Stimulated activated naive B cell treated with anti-CD40 and anti-IgM and Interleukin-4, amounts not matched to agents 10 μg/mL and 1 μg/mL and 100 μg/mL, for 72 hours (primary cell): ENCODE measurements around the gene DLG5.
A peak's percentile ranks its signal among the peaks of the same experiment; 100 is the strongest.
"Not testable (repeated sequence)": the region's sequence is repeated elsewhere in the genome, so short reads cannot be mapped to it uniquely, and the experiment has no call there.

Experiments
- ATAC-seq, 2 donors: fragments of 150-1000 bp; cut with Tn5 transposase; replicated peaks; 2 replicates each; pipeline ENCODE4 v1.10.0; 2021; ENCODE audit warnings: moderate library complexity in 1 of 2
- DNase-seq: peaks from one replicate; pipeline ENCODE4 v3.0.0; 2021
- H3K27ac Mint-ChIP-seq: one replicate; pipeline ENCODE4 v1.8.0; 2022; ENCODE audit warnings: mild to moderate bottlenecking, mixed read lengths
- H3K27me3 Mint-ChIP-seq, 2 donors: one replicate each; pipeline ENCODE4 v1.8.0; 2022; ENCODE audit warnings: mixed read lengths in 2 of 2
- H3K36me3 Mint-ChIP-seq, 2 donors: one replicate each; pipeline ENCODE4 v1.8.0; 2022; ENCODE audit warnings: mixed read lengths in 2 of 2, mild to moderate bottlenecking in 1 of 2
- H3K4me1 Mint-ChIP-seq, 2 donors: one replicate each; pipeline ENCODE4 v1.8.0; 2022; ENCODE audit warnings: mixed read lengths in 2 of 2, mild to moderate bottlenecking in 1 of 2
- H3K4me3 Mint-ChIP-seq, 2 donors: one replicate each; pipeline ENCODE4 v1.8.0; 2022; ENCODE audit warnings: mild to moderate bottlenecking in 2 of 2, mixed read lengths in 2 of 2, moderate library complexity in 1 of 2
- H3K9me3 Mint-ChIP-seq, 2 donors: one replicate each; pipeline ENCODE4 v1.8.0; 2022; ENCODE audit warnings: mixed read lengths in 2 of 2, mild to moderate bottlenecking in 1 of 2

DLG5 gene

DNA sequence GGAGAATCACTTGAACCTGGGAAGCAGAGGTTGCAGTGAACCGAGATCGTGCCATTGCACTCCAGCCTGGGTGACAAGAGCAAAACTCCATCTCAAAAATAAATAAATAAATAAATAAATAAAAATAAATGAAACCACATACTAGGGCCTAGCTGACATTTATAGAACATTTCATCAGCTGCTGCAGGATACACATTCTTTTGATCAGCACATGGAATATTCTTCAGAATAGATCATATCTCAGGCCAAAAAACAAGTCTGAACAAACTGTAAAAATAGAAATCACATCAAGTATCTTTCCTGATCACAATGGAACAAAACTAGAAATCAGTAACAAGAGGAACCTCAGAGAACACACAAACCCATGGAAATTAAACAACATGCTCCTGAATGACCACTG is 168.1 kb downstream of the DLG5 start:
- H3K27ac Mint-ChIP-seq, H3K9me3 Mint-ChIP-seq, H3K4me1 Mint-ChIP-seq, DNase-seq, H3K4me3 Mint-ChIP-seq, ATAC-seq, H3K36me3 Mint-ChIP-seq: not testable (repeated sequence)
- peaks cover 7 to 17% of the 10 kb centered on the region in 2 donors for H3K27me3 Mint-ChIP-seq

DNA sequence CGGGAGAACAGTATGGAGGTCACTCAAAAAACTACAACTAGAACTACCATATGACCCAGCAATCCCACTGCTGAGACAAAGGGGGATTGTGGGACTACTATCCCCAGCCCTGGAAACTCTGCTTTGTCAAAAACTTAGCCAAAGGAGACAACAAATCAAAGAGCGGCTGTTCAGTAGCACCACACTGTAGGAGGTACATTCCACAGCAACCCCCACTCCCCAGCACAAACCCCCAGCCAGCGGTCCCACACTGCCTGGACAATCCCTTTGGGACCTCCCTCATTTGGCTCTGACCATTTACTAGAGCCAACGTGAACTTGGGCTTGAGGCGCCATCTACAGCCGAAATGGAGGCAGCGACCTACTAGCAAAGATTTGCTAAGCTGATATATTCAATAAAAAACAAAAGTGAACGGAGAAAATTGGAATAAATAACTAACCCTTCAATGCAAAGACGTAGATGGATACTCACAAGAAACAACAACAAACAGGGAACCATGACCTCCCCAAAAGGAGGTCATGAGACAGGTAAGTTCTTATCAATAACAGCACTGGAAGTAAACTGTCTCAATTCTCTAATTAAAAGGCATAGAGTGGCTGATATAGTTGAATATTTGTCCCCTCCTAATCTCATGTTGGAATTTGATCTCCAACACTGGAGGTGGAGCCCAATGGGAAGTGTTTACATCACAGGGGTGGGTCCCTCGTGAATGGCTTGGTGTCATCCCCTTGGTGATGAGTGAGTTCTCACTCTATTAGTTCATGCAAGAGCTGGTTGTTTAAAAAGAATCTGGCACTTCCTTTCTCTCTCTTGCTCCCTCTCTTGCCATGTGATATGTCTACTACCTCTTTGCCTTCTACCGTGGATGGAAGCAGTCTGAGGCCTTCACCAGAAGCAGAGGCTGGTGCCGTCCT is 170.0 kb downstream of the DLG5 start:
- Mint-ChIP-seq H3K27me3 (peaks cover 7 to 20% of the 10 kb centered on the region in 2 donors), H3K27ac (no peak overlapping the region), H3K4me3 (no peak overlapping the region), H3K4me1 (no peaks in the 10 kb centered on the region), H3K36me3 (no peaks in the 10 kb centered on the region), H3K9me3 (no peaks in the 10 kb centered on the region)
- ATAC-seq (peak; percentile 31 to 42), DNase-seq (no peak)

DNA sequence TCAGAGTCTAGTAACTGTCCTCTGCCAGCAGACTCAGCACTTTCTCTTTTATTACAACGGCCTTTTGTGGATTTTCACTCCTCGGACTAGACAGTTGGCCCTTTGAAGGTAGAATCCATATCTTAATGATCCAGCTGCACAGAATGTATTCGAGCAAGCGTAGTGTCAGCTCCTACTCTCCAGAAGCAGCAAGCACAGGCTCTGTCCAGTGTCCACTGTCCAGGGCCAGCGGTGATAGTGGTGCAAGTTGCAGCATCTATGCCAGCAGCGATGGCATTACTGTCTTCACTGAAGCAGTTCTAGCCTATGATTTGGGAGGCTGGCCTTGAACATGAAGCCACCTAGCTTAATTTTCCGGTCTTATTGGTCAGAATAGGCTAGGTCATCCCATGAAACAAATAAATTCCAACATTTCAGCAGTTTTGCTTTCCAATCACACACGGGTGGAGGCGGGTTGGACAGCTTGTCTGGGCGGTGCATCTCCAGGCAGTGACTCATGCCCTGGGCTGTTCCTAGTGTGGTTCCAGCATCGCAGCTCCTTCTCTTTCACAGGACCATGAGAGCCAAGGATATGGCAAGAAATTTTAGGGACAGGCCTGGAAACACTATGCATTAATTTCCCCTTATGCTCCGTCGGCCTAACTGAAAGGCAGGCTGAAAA is 180.4 kb downstream of the DLG5 start:
- Mint-ChIP-seq H3K27me3 (peaks cover 10 to 12% of the 10 kb centered on the region in 2 donors), H3K9me3 (peaks cover 5 to 8% of the 10 kb centered on the region in 2 donors), H3K4me1 (no peaks in the 10 kb centered on the region), H3K36me3 (peaks cover 4% of the 10 kb centered on the region in 2 donors), H3K4me3 (no peak overlapping the region), H3K27ac (no peak overlapping the region)
- ATAC-seq (no peak), DNase-seq (no peak)

DNA sequence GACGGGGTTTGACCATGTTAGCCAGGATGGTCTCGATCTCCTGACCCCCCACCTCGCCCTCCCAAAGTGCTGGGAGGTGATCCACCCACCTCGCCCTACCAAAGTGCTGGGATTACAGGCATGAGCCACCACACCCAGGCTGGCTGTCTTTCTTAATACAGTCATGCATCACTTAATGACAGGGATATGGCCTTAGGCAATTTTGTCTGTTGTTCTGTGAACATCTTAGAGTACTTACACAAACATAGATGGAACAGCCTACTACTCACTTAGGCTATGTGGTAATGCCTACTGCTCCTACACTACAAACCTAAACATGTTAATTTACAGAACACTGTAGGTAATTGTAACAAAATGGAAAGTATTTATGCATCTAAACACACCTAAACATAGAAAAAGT is 182.3 kb downstream of the DLG5 start:
- no peaks in the 10 kb centered on the region for H3K36me3 Mint-ChIP-seq
- ATAC-seq (no peak), DNase-seq (no peak)
- H3K4me3 Mint-ChIP-seq: no peak overlapping the region
- H3K4me1 Mint-ChIP-seq: no peaks in the 10 kb centered on the region
- peaks cover 12 to 15% of the 10 kb centered on the region in 2 donors for H3K9me3 Mint-ChIP-seq
- H3K27ac Mint-ChIP-seq: no peak overlapping the region
- peaks cover 10 to 12% of the 10 kb centered on the region in 2 donors for H3K27me3 Mint-ChIP-seq

DNA sequence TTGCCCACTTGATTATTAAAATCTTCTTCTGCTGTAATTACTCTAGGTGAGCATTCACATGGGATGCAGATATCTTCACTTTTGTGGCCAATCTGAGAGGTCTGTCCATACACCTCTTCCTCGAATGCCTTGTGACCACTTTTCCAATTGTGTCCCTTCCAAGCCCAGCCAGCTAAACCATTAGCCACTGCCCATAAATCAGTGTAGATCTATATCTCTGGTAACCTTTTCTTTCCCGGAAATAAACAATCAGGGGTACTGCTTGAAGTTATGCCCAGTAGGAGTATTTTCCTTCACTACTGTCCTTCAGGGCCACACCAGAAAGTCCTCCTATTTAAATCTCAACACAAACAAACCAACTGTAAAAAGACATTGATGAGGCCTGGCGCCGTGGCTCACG is 184.4 kb downstream of the DLG5 start:
- DNase-seq (no peak), ATAC-seq (no peak)
- no peaks in the 10 kb centered on the region for H3K4me1 Mint-ChIP-seq
- H3K4me3 Mint-ChIP-seq: no peak overlapping the region
- H3K27ac Mint-ChIP-seq: no peak overlapping the region
- H3K9me3 Mint-ChIP-seq: peaks cover 21 to 23% of the 10 kb centered on the region in 2 donors
- H3K36me3 Mint-ChIP-seq: peaks cover 0 to 4% of the 10 kb centered on the region in 2 donors
- peaks cover 10 to 23% of the 10 kb centered on the region in 2 donors for H3K27me3 Mint-ChIP-seq

DNA sequence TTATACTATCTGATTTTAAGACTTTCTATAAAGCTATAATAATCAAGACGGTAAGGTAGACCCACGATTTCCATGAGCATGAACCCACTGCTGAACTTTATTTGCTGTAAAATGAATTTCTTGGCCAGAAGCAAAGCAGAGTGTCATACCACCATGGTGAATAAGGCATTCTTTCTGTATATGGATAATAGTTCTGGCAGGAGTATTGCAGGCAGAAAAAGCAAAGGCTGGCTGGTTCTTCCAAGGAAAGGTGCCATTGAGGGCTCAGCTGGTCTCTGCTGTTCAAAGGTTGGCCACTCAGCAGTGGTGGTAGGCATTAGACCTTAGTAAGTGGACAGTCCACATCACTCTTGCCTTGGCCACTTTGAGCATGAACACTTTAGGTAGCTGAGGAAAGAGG is 184.8 kb downstream of the DLG5 start:
- DNase-seq (no peak), ATAC-seq (no peak)
- H3K27me3 Mint-ChIP-seq: peaks cover 6 to 26% of the 10 kb centered on the region in 2 donors
- peaks cover 0 to 7% of the 10 kb centered on the region in 2 donors for H3K36me3 Mint-ChIP-seq
- H3K4me1 Mint-ChIP-seq: no peaks in the 10 kb centered on the region
- peaks cover 24 to 27% of the 10 kb centered on the region in 2 donors for H3K9me3 Mint-ChIP-seq
- H3K27ac Mint-ChIP-seq: no peak overlapping the region
- H3K4me3 Mint-ChIP-seq: no peak overlapping the region
